ENCODE results near the gene TXNRD1.

DNA sequence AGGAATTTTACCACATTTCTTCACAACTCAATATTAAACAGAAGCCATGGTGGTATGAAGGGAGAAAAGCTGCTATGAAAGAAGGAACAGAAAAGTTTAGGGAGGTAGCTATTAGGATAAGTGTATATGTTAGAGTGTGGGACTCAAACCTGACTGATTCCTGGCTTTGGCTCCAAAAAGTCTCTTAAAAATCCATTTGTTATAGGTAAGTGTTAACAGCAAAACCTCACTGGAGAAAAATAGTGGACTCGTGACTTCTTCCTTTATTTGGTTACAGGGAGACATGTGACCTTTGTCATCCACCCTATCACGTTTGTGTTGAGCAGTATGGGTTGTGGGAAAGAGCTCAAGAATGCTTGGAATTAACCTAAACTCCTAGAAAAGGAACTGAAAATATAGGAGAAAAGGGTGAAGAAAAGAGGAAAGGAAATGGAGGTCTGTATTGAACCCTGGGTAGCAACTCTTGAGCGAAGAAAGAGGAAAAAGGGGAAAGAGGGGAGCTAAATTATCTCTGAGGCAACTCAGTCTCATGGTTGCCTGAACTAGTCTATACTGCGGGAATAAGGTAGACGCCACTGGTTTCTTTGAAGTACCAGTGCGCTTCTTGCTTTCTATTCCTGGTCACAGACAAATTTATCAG, 84.4 kb downstream of the TXNRD1 start:
- TF ChIP-seq, protein P1, sequence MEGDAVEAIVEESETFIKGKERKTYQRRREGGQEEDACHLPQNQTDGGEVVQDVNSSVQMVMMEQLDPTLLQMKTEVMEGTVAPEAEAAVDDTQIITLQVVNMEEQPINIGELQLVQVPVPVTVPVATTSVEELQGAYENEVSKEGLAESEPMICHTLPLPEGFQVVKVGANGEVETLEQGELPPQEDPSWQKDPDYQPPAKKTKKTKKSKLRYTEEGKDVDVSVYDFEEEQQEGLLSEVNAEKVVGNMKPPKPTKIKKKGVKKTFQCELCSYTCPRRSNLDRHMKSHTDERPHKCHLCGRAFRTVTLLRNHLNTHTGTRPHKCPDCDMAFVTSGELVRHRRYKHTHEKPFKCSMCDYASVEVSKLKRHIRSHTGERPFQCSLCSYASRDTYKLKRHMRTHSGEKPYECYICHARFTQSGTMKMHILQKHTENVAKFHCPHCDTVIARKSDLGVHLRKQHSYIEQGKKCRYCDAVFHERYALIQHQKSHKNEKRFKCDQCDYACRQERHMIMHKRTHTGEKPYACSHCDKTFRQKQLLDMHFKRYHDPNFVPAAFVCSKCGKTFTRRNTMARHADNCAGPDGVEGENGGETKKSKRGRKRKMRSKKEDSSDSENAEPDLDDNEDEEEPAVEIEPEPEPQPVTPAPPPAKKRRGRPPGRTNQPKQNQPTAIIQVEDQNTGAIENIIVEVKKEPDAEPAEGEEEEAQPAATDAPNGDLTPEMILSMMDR (IDR thresholded peaks at IDR 0.05; ENCODE audit: low read depth, low read length, missing input control): no peak
- TF ChIP-seq, protein P2, sequence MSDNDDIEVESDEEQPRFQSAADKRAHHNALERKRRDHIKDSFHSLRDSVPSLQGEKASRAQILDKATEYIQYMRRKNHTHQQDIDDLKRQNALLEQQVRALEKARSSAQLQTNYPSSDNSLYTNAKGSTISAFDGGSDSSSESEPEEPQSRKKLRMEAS (IDR thresholded peaks at IDR 0.05): no peak
- TF ChIP-seq GABPA (IDR thresholded peaks at IDR 0.05 in 1 of 2, conservative IDR thresholded peaks at IDR 0.05 in 1 of 2) (no peak), YY1 (IDR thresholded peaks at IDR 0.05) (no peak), JUND (IDR thresholded peaks at IDR 0.05) (no peak), FOXA1 (IDR thresholded peaks at IDR 0.05) (no peak), EGR1 (IDR thresholded peaks at IDR 0.05; ENCODE audit: low read depth in 2 of 2) (no peak), HNF4A (conservative IDR thresholded peaks at IDR 0.05) (no peak), SP1 (IDR thresholded peaks at IDR 0.05) (no peak), RAD21 (IDR thresholded peaks at IDR 0.05) (no peak), TAF1 (conservative IDR thresholded peaks at IDR 0.05) (no peak)
- TF ChIP-seq, protein P3, sequence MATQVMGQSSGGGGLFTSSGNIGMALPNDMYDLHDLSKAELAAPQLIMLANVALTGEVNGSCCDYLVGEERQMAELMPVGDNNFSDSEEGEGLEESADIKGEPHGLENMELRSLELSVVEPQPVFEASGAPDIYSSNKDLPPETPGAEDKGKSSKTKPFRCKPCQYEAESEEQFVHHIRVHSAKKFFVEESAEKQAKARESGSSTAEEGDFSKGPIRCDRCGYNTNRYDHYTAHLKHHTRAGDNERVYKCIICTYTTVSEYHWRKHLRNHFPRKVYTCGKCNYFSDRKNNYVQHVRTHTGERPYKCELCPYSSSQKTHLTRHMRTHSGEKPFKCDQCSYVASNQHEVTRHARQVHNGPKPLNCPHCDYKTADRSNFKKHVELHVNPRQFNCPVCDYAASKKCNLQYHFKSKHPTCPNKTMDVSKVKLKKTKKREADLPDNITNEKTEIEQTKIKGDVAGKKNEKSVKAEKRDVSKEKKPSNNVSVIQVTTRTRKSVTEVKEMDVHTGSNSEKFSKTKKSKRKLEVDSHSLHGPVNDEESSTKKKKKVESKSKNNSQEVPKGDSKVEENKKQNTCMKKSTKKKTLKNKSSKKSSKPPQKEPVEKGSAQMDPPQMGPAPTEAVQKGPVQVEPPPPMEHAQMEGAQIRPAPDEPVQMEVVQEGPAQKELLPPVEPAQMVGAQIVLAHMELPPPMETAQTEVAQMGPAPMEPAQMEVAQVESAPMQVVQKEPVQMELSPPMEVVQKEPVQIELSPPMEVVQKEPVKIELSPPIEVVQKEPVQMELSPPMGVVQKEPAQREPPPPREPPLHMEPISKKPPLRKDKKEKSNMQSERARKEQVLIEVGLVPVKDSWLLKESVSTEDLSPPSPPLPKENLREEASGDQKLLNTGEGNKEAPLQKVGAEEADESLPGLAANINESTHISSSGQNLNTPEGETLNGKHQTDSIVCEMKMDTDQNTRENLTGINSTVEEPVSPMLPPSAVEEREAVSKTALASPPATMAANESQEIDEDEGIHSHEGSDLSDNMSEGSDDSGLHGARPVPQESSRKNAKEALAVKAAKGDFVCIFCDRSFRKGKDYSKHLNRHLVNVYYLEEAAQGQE (IDR thresholded peaks at IDR 0.05): no peak
- TF ChIP-seq, protein P4, sequence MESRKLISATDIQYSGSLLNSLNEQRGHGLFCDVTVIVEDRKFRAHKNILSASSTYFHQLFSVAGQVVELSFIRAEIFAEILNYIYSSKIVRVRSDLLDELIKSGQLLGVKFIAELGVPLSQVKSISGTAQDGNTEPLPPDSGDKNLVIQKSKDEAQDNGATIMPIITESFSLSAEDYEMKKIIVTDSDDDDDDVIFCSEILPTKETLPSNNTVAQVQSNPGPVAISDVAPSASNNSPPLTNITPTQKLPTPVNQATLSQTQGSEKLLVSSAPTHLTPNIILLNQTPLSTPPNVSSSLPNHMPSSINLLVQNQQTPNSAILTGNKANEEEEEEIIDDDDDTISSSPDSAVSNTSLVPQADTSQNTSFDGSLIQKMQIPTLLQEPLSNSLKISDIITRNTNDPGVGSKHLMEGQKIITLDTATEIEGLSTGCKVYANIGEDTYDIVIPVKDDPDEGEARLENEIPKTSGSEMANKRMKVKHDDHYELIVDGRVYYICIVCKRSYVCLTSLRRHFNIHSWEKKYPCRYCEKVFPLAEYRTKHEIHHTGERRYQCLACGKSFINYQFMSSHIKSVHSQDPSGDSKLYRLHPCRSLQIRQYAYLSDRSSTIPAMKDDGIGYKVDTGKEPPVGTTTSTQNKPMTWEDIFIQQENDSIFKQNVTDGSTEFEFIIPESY (IDR thresholded peaks at IDR 0.05): no peak
- TF ChIP-seq, protein P5, sequence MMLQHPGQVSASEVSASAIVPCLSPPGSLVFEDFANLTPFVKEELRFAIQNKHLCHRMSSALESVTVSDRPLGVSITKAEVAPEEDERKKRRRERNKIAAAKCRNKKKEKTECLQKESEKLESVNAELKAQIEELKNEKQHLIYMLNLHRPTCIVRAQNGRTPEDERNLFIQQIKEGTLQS (IDR thresholded peaks at IDR 0.05): no peak
